ENCODE results near the gene SPRR2A. TPM values are rescaled to one million over a fixed set of nuclear protein-coding genes. Genes with fewer than 3 reads are reported as not detected.
"Not testable (repeated sequence)": the region's sequence is repeated elsewhere in the genome, so short reads cannot be mapped to it uniquely, and the experiment has no call there.

SPRR2A gene
- total RNA-seq, 3 donors from 2014 or later, result not detected

GRCh38 chr1:153058826-153059784 lies 1.8 kb upstream of the SPRR2A start:
- H3K4me1 ChIP-seq (ENCODE audit: low read depth), result no peaks in the 10 kb centered on the region
- DNase-seq, result no peak
- no peaks in the 10 kb centered on the region for H3K36me3 ChIP-seq (ENCODE audit: low read depth)
- ATAC-seq, result no peak
- no peaks in the 10 kb centered on the region for H3K9me3 ChIP-seq
- intact Hi-C loops (cut with DNase I, micrococcal nuclease), result no loop called here
- TF ChIP-seq CTCF (IDR thresholded peaks at IDR 0.05), result no peak
- H3K4me3 ChIP-seq, result no peak overlapping the region

DNA sequence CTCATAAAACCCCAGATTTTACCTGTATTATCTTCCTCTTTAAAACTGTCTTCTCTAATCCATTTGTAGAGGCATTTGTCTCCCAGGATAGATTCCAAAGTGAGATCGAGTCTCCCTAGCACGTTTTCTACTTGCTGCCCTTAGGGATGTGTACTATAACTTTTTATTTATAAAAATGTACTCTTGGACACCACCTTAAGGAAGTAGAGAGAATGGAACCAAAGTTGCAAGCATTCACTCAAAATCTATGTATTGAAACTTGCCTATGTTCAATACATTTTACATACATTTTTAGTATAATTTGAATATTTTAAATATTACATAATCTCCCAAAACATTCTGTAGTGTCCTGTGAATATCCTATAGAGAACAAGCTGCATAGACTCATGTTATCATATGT lies 842 bp upstream of the SPRR2A start:
- DNase-seq, result no peak
- intact Hi-C loops (cut with DNase I, micrococcal nuclease), result no loop called here
- no peak for TF ChIP-seq CTCF (IDR thresholded peaks at IDR 0.05)
- no peaks in the 10 kb centered on the region for H3K36me3 ChIP-seq (ENCODE audit: low read depth)
- no peaks in the 10 kb centered on the region for H3K9me3 ChIP-seq
- H3K4me3 ChIP-seq, result no peak overlapping the region
- H3K4me1 ChIP-seq (ENCODE audit: low read depth), result no peaks in the 10 kb centered on the region
- ATAC-seq, result no peak

DNA sequence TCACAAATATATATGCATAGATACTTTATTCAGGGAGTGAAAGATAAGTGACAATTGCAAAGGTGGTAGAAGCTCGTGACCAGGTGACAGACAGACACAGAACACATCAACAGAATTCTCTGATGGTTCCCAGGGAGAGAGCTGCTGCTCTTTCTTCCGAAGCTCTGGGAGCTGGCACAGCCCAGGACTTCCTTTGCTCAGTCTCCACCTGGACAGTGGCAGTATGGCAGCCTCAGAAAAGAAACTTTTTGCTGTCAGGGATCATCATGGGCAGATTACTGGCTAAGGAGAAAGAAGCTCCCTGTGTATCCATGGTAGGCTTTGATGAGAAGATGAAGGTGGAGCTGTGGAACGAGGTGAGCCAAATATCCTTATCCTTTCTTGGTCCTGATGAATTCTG lies 1.2 kb downstream of the SPRR2A start:
- H3K4me3 ChIP-seq; DNase-seq; ATAC-seq; H3K9me3 ChIP-seq; H3K4me1 ChIP-seq (ENCODE audit: low read depth); H3K36me3 ChIP-seq (ENCODE audit: low read depth); intact Hi-C loops (cut with DNase I, micrococcal nuclease): not testable (repeated sequence)

DNA sequence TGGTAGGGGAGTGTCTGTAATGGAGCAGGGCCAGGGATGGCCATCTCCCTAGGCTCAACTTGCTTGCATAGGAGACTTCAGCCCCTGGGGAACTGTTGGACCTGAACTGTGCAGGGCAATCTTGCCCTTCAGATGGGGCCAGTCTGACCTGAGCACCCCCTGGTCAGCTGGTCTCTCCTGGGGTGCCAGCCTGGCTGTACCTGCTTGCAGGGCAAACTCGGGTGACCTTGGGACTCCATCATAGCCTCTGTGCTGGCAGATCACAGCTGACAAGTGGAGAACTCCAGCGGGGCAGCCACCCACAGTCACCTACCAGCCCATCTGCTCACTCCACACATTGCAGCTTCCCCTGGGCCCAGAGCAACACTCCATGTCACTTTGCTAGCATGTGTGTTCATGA lies 8.1 kb downstream of the SPRR2A start:
- intact Hi-C loops (cut with DNase I, micrococcal nuclease), result no loop called here
- H3K4me1 ChIP-seq (ENCODE audit: low read depth), result no peaks in the 10 kb centered on the region
- ATAC-seq (no peak), DNase-seq (no peak)
- H3K36me3 ChIP-seq (ENCODE audit: low read depth), result no peaks in the 10 kb centered on the region
- no peak overlapping the region for H3K4me3 ChIP-seq
- H3K9me3 ChIP-seq, result no peaks in the 10 kb centered on the region
- TF ChIP-seq CTCF (IDR thresholded peaks at IDR 0.05), result no peak

DNA sequence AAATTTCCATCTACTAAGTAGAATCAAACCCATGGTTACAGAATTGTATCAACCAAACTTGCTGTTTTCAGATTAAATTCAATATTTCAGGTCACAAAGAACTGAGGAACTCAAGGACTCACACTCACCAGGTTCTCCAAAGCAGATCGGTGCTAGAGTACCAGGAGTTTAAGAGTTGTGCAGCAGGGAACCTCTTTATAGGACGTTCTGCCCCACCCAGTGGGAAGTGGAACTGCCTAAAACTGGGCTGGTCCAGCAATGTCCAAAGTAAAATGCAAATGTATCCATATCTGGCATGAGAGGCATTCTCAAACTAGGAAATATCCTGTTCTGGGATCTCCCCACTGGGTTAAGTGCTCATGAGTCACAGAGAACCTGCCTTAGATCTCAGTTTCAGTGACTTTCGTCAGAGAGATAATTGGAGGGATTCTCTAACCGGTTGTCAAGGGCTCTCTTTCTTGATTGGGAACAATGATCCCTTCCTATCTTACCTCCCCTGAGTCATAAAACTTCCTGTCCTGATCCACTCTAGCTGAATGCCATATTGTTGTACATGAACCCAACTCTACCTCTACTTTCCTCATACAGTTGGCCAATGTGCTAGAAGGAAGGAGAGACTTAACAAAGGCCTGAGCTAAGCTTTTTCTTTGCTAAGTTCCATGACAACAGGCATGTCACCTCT lies 16.2 kb downstream of the SPRR2A start, which contains the start of gene SPRR2D:
Gene SPRR2D (minus strand): TSS at position 171 of the 682 bp plus-strand sequence. CDS start 774 bp downstream, outside the sequence.
- no peak within 1 kb of the TSS for H3K4me3 ChIP-seq
- no peaks in the 10 kb centered on the region for H3K36me3 ChIP-seq (ENCODE audit: low read depth)
- DNase-seq (no peak), ATAC-seq (no peak)
- no peaks in the 10 kb centered on the region for H3K4me1 ChIP-seq (ENCODE audit: low read depth)
- intact Hi-C loops (cut with DNase I, micrococcal nuclease), result no loop called here
- no peak for TF ChIP-seq CTCF (IDR thresholded peaks at IDR 0.05)
- H3K9me3 ChIP-seq, result no peaks in the 10 kb centered on the region

DNA sequence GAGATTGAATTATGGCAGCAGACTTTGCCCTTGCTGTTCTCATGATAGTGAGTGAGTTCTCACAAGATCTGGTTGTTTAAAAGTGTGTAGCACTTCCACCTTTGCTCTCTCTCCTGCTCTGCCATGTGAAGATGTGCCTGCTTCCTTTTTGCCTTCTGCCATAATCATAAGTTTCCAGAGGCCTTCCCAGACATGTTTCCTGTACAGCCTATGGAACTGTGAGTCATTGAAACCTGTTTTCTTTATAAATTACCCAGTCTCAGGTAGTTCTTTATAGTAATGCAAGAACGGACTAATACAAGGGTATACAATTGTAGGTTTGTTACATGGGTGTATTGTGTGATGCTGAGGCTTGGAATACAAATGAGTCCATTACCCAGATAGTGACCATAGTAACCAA lies 22.1 kb downstream of the SPRR2A start:
- Histone ChIP-seq H3K9me3 (no peaks in the 10 kb centered on the region), H3K4me3 (no peak overlapping the region), H3K4me1 (ENCODE audit: low read depth) (no peaks in the 10 kb centered on the region), H3K36me3 (ENCODE audit: low read depth) (no peaks in the 10 kb centered on the region)
- intact Hi-C loops (cut with DNase I, micrococcal nuclease), result no loop called here
- ATAC-seq (no peak), DNase-seq (no peak)
- no peak for TF ChIP-seq CTCF (IDR thresholded peaks at IDR 0.05)
